ENCODE measurements around the gene MAP3K1.
"Not testable (repeated sequence)": the region's sequence is repeated elsewhere in the genome, so short reads cannot be mapped to it uniquely, and the experiment has no call there.

Gene MAP3K1

DNA sequence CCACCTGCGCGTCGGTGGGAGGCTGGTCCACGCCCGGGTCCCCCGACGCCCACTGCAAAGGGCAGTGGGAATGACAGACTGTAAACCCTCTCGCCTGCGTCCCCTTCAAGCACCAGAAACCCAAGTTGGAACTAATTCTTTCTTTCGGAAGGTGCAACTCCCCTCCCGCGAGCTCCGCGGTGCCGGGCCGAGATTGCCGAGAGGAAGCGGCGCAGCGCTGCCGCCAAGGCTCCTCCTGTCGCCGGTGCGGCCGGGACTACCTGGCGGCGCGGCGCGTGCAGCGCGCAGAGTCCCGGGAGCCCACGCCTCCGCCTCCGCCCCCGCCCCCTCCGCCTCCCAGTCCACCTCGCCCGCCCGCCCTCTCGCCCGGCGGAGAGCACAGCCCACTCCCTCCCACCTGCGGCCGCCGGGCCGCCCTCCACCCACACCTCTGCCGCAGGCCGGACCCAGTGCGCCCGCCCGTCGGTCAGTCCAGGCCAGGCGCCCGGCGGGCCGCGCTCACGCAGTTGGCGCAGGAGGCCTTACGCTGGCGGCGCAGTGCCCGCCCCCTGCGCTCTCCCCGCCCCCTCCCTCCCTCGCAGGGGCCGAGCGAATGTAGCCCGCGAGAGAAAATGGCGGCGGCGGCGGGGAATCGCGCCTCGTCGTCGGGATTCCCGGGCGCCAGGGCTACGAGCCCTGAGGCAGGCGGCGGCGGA, at the start of gene MAP3K1:
Gene MAP3K1 (plus strand): TSS at position 587 of the 695 bp plus-strand sequence. CDS start 25 bp downstream, at position 612.
- peak; percentile 93 for DNase-seq

DNA sequence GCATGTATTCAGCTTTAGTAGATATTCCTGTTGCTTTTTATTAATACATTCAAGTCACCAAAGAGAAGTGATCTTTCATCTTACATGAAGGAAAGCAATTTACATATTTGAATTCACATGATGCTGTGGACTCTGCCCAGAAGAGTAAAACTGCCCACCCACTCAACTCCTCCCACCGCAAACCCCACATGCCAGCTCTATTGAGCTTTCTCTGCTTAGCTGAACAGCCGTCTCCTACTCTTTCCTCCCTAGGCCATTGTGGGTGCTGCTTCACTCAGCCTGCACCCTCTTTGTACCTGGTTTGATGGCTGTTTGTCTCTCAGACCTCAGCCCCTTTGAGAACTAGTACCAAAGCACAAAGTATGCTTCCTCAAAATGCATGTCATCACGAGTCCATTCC, 48.4 kb upstream of the MAP3K1 start:
- no peak for DNase-seq

DNA sequence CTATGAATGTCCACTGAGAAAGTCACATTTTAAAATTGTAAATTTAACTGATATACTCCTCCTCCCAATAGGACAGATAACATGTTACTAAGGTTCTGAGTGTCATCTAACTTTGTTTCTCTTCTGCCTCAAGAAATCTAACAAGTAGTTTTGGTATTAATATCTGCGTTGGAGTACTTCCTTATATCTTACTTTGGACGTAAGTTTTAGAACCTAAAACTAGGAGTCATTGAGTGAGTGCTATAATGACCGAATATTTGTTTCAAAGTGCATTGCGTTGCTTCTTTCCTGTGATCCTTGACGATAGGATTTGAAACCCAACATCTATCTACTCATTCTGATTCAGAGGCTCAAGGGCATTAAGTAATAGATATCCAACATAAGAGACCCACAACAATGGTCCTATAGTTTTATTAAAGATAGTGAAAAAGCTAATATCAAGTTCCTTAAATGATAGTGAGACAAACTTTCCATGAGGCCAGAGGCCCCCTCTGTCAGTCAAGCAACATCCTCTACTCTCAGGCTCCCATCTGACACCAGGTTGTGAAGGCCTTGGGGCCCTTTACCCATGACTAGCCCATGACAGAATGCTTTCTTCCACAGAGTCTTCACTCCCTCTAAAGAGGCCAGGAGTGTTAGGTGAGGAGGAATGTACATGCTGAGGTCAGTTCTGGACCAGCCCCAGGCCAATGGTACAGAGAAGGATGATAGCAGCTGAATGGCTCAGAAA, 45.3 kb upstream of the MAP3K1 start:
- DNase-seq, result no peak

DNA sequence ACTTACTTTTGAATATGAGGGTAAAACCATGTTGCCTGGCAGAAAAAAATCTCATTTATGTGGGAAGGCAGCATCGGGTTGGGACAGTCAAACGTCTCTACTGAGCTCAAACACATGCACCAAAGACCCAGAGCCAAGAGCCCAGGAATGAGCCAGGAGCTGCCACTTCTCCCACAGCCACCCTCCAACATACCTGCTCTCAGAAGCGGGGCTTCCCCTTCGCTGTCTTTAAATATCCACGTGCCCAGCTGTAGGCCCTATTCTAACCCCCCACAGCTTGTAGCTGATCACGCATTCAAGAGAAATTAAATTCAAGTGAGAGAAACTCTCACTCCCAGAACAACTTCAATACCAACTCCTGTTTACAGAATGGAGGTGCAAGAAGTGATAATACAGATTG, 42.6 kb upstream of the MAP3K1 start:
- no peak for DNase-seq

DNA sequence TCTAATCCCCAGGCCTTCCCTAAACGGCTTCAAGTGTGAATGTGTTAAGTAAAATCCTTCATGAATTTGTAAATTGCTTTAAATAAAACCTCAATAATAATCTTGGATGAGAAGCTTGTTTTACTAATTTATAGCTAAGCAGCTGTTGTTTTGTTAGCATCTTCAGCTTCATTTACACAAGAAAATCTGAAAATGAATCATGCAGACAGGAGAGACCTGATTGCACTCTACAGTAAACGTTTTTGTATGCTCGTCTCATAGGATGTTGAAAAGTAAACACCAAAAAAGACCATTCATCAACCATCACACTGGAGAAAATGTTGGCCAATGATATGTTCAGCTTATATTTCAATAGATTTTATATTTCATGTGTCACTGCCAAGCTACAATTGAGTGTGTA, 40.4 kb upstream of the MAP3K1 start:
- no peak for DNase-seq

DNA sequence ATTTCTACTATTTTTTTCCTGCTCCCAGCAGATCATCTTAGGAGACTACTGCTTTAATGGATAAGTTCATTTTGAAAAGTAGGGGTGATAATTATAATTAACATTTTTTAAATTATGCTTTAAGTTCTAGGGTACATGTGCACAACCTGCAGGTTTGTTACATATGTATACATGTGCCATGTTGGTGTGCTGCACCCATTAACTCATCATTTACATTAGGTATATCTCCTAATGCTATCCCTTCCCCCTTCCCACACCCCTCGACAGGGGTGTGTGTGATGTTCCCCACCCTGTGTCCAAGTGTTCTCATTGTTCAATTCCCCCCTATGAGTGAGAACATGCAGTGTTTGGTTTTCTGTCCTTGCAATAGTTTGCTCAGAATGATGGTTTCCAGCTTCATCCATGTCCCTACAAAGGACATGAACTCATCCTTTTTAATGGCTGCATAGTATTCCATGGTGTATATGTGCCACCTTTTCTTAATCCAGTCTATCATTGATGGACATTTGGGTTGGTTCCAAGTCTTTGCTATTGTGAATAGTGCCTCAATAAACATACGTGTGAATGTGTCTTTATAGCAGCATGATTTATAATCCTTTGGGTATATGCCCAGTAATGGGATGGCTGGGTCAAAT, 39.0 kb upstream of the MAP3K1 start:
- DNase-seq, result not testable (repeated sequence)

DNA sequence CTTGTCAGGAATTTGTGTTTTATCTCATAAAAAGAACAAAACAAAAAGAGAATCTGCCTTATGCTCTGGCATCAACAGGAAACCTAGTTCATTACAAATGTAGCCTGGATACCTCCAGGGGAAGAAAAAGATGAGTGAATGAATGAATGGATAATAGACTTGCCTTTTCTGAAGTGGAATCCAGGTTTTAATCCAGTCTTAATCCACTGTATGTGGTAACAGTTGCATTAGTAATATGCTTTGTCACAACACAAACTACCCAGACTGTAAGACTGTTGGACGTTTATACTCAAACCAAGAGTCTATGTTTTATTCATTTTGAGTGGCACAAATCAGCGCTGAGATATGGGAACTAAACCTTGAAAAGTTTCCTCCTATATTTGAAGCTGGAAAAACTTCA, 32.1 kb upstream of the MAP3K1 start:
- no peak for DNase-seq

DNA sequence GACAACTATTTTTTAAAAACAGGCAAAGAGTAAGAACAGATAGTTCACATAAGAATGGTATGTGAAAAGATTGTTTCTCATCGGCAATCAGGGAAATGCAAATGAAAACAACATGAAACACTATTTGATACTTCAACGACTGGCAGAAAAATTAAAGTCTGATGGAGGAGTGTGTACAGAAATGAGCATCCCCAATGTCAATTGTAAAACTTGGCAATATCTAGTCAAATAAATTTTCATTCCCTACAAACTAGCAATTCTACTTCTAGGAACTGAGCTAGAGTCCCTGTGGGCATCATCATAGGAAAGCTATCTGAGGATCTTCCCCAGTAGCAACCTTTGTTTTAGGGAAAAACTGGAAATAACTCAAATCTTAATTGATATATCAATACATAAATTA, 29.0 kb upstream of the MAP3K1 start:
- DNase-seq, result no peak

DNA sequence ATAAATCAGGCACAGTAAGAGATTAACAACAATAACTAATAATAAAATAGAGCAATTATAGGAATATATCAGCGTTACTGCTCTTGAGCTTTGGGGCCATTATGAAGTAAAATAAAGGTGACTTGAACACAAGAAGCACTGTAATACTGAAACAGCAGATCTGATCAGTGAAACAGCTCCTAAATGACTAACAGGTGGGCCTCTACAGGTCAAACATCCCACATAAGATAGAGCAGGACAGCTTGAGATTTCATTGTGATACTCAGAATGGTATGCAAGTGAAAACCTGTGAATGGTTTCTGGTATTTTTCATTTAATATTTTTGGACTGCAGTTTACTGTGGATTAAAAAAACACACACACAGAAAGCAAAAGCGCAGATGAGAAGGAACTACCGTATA, 24.0 kb upstream of the MAP3K1 start:
- DNase-seq, result no peak

DNA sequence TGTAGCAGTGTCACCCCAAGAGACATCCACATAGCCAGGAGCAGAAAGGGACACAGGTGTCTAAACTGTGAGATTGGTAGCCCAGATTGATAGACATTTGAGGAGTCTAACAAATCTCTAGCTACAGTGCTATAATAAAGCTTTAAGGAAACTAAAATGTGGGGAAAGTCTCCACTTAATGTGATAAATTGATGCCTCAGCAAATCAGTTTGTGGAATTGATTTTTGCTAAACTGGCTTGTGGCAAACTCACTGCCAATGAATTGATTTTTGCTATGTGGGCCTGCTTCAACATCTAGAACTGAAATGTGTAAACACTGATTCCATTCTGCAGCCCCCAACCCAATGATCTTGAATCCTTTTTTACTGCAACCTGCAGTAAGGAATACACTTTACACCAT, 16.8 kb upstream of the MAP3K1 start:
- no peak for DNase-seq

DNA sequence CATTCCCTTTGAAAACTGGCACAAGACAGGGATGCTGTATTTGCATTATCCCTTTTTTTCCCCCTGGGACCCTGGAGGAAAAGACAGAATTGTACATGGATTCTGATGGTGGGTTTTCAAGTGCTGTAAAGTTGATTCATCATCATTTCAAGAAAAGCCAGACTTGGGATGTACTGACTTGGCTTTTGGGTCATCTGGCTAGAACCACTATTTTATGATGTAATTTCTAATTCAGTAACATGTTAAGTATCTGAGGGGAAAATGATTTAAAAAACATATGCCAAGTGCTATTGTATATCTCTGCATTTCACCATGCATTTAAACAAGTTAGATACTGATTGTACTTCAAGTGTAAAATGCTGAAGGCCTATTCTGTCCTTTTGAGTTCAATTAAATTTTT, 15.2 kb upstream of the MAP3K1 start:
- DNase-seq, result no peak

DNA sequence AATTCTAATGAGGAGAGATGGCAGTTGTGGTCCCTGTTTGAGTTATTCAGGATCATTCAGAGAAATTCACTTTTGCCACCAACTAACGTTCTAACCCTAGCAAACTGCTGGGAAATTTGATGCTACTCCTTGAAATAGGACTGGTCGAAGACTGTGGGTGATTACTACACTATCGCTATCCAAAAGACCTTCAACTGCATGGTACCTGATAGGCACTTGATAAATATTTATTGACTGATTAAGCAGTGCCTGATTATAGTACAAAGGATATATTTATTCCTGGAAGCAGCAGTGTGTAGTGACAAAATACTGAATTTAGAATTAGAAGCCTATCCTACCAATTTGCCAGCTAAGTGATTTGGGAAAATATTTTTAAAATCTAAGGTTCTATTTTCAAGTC, 14.1 kb upstream of the MAP3K1 start:
- DNase-seq, result no peak

DNA sequence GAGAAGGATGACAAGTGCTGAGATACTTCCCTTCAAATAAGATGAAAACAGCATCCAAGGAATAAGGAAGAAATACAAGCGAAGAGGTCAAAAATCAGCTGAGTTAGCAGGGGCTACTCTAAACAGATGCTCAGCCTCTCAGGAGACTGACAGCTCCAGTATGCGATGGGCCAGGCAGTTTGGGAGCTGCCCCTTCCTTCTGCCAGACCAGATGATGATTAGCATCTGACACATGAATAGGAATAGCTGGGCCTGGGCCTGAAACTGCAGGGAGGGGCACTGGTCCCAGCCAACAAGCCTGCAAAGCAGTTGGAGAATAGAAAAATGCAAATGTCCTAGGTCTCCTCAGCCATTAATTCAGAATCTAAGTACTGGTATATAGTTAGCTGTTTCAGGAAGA, 13.1 kb upstream of the MAP3K1 start:
- DNase-seq, result no peak

DNA sequence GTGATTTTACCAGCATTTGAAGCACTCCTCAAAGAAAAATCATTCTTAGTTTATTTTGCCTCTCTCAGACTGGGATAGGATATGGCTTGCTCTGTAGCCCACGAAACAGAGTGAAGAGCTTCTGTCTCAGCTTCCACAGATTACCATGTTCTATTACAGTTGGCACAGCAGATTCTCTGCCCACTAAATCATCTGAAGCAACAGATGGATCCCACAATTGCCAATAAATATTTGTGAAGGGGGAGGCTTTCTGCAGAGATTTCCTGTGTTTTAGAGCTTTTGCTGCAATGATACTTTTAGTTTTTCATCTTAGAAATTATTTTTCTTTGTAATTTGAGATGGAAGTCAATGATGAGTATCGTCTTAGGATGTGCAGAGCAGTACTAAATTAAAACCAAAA, 12.3 kb upstream of the MAP3K1 start:
- DNase-seq, result no peak

DNA sequence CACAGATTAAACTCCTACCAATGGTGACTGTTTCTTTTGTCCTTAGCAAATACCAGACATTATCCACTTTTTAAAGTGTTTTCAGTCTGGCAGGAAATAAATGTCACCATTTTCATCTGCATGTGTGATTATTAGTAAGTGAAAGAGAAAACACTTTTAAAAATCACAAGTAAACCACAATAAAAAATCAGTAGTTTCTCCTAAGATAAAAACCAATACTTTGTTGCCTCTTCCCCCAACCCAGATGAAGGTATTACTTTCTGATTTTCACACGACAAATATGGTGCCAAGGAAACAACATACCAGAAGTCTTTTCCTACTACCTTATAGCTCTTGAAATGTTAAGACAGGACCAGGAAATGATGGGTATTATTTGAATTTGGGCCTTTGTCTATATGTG, 11.5 kb upstream of the MAP3K1 start:
- DNase-seq, result no peak

DNA sequence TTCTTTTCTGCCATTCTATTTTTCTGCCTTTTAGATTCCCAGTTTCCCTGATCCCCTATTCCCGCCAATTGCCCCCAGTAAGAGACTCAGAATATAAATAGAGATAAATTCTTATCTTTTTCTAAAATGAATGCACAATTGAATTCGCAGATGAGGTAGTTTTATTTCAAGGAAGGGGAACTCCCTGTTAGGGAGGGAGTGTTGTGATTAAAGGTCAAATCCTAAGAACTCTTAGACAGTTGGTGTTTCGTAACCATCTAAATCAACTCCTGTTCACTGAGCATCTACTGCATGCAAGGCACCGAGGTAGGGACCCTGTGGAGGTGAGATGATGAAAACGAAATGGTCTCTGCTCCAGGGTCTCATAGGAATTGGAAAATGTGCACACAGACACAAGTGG, 7.7 kb upstream of the MAP3K1 start:
- DNase-seq, result no peak

DNA sequence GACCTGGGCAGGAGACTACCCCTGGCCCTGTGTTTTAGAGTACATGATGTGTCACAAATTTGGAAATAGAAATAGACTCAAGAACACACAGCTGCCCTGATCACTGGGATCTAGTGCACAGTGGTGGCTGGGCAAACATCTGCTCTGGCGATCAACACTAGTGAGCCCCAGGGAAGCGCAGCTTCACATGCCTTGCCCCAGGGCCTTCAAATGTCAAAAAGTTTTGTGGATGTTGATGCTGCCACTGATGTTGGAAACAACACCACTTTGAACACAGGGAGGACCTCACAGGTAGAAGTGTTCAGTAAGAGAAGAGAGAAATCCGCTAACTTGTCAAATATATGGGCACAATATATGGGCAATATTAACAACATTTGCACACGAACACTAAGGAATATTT, 7.1 kb upstream of the MAP3K1 start:
- DNase-seq, result no peak

DNA sequence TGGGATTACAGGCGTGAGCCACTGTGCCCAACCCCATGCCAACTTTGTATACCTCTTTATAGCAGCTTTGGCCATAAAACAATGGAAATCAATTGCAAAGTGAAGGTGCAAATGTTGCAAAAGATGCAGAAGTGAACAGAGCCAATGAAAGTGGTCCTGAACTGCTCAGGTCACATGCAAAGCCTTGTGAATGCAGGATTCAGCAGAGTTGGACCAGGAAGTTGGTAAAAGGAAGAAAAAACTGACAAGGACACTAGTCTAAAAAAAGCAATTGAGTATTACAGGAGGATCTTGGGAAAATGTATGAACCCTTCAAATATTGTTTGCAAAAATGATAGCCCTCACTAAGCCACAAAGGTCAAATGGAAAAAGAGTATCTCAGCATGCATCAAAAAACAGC, 4.5 kb upstream of the MAP3K1 start:
- DNase-seq, result no peak

DNA sequence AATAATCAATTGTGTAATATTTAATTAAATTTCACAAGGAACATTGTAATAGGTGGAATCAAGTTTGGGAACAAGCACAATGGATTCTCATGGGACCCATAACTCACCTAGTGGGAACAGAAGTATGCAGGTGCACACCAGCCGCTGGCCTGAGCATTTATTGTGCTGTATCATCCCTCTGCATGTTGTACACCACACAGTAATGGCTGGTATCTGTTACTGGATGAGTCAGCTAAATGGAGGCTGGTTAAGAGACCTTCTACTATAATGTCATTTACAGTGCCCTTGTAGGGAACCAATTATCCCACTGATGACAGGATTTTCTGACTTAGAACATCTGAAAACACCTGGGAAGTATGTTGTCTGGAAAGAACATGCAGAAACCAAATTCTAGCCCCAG, 3.2 kb upstream of the MAP3K1 start:
- DNase-seq, result no peak

DNA sequence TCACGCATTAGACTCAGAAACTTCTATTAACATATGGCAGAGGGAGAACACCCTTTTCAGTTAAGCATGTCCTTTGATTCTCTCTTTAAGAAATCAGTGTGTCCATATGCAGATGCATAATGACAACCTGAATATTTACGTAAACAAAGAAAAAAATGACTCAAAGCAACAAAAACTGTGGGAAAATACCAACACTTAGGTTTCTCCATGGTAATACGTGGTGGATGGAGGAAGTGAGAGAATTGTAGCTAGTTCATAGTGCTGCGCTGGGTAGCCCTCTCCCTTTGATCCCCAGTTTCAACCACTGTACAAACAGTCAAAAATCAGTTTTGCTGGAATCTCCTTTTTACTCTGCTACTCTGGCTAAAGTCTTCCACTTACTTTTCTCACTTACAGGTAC, 2.0 kb upstream of the MAP3K1 start:
- DNase-seq, result no peak

DNA sequence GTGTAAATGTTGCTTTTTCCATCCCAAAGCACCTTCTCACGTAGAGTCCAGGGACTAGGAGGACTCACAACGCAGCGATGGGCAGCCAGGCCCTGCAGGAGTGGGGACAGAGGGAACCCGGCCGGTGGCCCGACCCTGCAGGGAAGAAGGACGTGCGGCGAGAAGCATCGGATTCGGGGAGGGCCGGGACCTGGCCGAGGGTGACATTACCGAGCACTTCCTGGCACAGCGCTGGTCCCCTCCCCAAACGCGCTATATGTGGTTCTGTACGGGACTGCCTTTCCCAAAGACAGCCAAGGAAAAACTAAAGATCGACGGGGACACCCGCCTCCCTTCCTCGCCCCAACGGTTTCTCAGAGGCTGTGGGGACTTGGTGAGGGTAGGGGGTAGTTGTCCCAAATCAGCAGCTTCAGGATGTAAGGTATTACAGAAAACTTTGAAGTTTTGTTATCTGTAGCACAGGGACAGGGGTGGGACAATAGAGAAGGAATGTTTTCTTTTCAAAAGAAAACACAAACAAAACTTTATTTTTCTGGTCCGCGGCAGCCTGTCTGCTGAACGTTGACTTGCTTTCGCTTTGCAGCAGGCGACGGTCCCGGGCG, 887 bp upstream of the MAP3K1 start:
- peak; percentile 74 for DNase-seq

DNA sequence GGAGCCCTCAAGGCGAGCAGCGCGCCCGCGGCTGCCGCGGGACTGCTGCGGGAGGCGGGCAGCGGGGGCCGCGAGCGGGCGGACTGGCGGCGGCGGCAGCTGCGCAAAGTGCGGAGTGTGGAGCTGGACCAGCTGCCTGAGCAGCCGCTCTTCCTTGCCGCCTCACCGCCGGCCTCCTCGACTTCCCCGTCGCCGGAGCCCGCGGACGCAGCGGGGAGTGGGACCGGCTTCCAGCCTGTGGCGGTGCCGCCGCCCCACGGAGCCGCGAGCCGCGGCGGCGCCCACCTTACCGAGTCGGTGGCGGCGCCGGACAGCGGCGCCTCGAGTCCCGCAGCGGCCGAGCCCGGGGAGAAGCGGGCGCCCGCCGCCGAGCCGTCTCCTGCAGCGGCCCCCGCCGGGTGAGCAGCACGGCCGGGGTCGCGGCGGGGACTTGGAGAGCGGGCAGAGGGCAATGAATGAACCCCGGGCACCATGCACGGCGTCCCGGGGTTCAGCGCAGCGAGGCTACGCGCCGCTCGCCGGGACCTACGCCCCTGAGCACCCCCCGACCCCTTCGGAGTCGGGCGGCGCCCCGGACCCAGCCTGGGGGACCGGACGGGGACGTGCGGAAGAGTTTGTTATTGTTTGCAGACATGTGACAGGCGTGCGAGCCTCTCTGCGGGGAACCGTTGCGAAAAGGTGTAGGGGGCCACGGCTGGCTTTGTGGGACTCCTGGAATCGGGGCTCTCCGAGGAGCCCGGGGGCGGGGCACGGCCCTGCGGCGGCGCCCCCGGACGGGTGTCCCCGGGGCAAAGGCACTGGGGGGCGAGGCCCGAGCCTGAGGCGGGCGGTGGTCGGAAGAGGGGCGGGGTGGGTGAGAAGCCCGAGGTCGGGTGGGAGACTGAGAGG, 553 bp downstream of the MAP3K1 start:
- peak; percentile 81 for DNase-seq

DNA sequence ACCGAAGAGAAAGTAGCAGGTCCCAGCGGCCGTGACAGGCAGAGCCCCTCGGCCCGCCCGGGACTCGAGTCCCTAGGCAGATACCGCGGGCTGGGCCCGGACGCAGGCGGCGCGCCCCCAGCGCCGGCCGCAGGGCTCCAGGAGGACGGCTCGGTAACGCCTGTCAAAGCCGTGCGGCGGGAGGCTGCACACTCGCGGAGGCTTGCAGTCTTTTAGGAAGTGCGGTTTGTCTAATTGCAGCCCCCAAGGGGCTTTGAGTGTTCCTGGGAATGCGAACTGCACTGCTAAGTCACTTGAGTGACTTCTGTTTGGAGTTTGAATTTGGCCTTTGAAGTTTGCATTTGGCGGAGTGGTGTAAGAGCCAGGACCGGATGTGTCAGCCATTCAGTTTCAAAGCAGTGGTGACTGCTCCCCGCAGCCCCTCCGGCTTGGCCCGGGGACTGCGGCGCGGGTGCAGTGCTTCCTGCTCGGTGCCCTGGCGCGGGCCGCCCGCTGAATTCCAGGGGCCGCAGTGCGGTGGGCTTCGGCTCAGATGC, 1.3 kb downstream of the MAP3K1 start:
- peak; percentile 87 for DNase-seq

All from activated effector memory CD4-positive, alpha-beta T cell treated with anti-CD3 and anti-CD28 coated beads, Interleukin-2, amount 50 U/mL, for 16 hours (primary cell).